Type B pancreatic cell (in vitro differentiated cells): ENCODE results near the gene NEDD9. TPM values are rescaled to one million over a fixed set of nuclear protein-coding genes. Genes with fewer than 3 reads are reported as not detected.
A peak's percentile ranks its signal among the peaks of the same experiment; 100 is the strongest.

Source experiments
- DNase-seq: peaks from one replicate; pipeline ENCODE4 v3.0.0; 2021; ENCODE audit warnings: mixed read lengths; ENCODE audit not compliant: unreplicated experiment; ENCODE audit errors: extremely low spot score
- H3K27ac Mint-ChIP-seq: 2 replicates; pipeline ENCODE4 v1.8.0; 2021; ENCODE audit warnings: mild to moderate bottlenecking, mixed read lengths
- H3K27me3 Mint-ChIP-seq: 2 replicates; pipeline ENCODE4 v1.8.0; 2021; ENCODE audit warnings: mixed read lengths
- H3K36me3 Mint-ChIP-seq: 2 replicates; pipeline ENCODE4 v1.8.0; 2021; ENCODE audit warnings: mixed read lengths
- H3K4me1 Mint-ChIP-seq: one replicate; pipeline ENCODE4 v1.8.0; 2021; ENCODE audit warnings: mixed read lengths; ENCODE audit not compliant: unreplicated experiment
- H3K4me3 Mint-ChIP-seq: 2 replicates; pipeline ENCODE4 v1.8.0; 2021; ENCODE audit warnings: mild to moderate bottlenecking, mixed read lengths
- H3K9me3 Mint-ChIP-seq: 2 replicates; pipeline ENCODE4 v1.8.0; 2021; ENCODE audit warnings: mixed read lengths
- total RNA-seq: library from RNA; stranded (reverse); gene quantifications from 2 replicates; pipeline ENCODE4 v1.2.1, GENCODE V29; 2021; ENCODE audit warnings: low replicate concordance
- TF ChIP-seq, protein P1 (sequence below): fragments of 200-600 bp; sonication (generic); conservative IDR thresholded peaks from 2 replicates; pipeline ENCODE4 v1.5.0; 2021; ENCODE audit warnings: antibody characterized with exemption, mild to moderate bottlenecking

NEDD9 gene
- total RNA-seq, 1 donor from 2014 or later = 21.3 TPM

- no peak for DNase-seq
- TF ChIP-seq, protein P1, sequence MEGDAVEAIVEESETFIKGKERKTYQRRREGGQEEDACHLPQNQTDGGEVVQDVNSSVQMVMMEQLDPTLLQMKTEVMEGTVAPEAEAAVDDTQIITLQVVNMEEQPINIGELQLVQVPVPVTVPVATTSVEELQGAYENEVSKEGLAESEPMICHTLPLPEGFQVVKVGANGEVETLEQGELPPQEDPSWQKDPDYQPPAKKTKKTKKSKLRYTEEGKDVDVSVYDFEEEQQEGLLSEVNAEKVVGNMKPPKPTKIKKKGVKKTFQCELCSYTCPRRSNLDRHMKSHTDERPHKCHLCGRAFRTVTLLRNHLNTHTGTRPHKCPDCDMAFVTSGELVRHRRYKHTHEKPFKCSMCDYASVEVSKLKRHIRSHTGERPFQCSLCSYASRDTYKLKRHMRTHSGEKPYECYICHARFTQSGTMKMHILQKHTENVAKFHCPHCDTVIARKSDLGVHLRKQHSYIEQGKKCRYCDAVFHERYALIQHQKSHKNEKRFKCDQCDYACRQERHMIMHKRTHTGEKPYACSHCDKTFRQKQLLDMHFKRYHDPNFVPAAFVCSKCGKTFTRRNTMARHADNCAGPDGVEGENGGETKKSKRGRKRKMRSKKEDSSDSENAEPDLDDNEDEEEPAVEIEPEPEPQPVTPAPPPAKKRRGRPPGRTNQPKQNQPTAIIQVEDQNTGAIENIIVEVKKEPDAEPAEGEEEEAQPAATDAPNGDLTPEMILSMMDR = no peak
- no peaks in the 10 kb centered on the region for H3K9me3 Mint-ChIP-seq
- no peaks in the 10 kb centered on the region for H3K27me3 Mint-ChIP-seq
- peak overlapping the region; percentile 98 for H3K27ac Mint-ChIP-seq
- peak overlapping the region; percentile 88 for H3K4me3 Mint-ChIP-seq
- peaks cover 10% of the 10 kb centered on the region for H3K36me3 Mint-ChIP-seq
- H3K4me1 Mint-ChIP-seq = peaks cover 59% of the 10 kb centered on the region
Measured at GRCh38 chr6:11231564-11232192, 790 bp downstream of the NEDD9 start.

DNA sequence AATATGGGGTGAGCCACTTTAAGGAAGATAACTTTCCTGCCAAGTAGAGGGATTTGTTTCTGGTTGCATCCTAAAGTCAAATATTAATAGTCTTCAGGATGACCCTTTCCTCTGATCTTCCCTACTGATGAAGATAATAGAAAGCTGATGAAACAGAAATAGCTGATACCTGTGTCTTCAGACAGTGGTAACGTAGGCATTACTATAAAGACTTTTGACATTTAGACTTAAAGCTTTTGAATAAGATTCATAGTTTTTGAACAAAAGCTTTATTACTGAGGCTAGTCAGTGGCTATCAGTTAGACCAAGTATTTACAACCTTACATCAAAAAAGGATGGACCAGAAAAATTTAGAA is 1.4 kb downstream of the NEDD9 start:
- no peak for DNase-seq
- Mint-ChIP-seq H3K9me3 (no peaks in the 10 kb centered on the region), H3K27ac (peak overlapping the region; percentile 98), H3K27me3 (no peaks in the 10 kb centered on the region), H3K4me1 (peaks cover 54% of the 10 kb centered on the region), H3K4me3 (peak overlapping the region; percentile 88), H3K36me3 (peaks cover 10% of the 10 kb centered on the region)
- TF ChIP-seq, protein P1 = no peak

- DNase-seq = no peak
- TF ChIP-seq, protein P1 = no peak
- Mint-ChIP-seq H3K27ac (peak overlapping the region; percentile 98), H3K4me1 (peaks cover 51% of the 10 kb centered on the region), H3K9me3 (no peaks in the 10 kb centered on the region), H3K4me3 (peak overlapping the region; percentile 88), H3K27me3 (no peaks in the 10 kb centered on the region), H3K36me3 (peaks cover 10% of the 10 kb centered on the region)
Measured at GRCh38 chr6:11230158-11231107, 2.0 kb downstream of the NEDD9 start.

GRCh38 chr6:11229655-11230046 is 2.8 kb downstream of the NEDD9 start:
- Mint-ChIP-seq H3K36me3 (peaks cover 16% of the 10 kb centered on the region), H3K27ac (peak overlapping the region; percentile 98), H3K4me3 (peak overlapping the region; percentile 88), H3K4me1 (peaks cover 56% of the 10 kb centered on the region), H3K9me3 (no peaks in the 10 kb centered on the region), H3K27me3 (no peaks in the 10 kb centered on the region)
- TF ChIP-seq, protein P1 = no peak
- DNase-seq = no peak

DNA sequence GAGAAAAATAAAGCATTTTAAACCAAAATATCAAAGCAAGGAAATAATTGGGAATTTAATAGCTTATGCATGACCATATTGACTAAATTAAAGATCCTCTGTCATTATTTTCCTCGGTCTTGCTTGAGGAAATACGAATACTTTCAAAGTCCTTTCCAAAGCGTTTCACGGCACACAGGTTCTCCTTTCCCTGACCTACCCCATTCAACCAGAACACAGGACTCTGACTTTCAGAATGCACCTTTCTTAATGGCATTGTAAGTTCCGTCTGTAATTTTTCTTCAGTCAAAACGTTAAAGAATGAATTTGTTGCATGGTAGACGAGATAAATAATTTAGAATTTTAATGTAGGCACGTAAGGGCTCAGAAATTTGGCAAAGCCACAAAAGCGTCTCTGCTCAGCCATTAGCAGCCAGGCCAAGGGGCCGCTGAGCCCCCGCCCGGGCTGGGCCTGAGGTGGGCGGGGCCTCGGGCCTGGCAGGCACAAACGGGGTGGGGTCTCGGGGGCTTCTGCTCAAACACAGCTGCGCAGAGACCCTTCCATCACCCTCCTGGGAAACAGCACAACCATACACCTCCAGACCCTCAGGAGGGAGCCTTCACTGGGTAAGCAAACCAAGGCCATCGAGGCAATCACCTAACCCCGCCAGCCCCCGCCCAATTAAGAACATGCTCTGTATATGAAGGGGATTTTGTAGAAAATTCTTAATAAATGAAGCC is 3.4 kb downstream of the NEDD9 start:
- H3K27ac Mint-ChIP-seq = peak overlapping the region; percentile 98
- peaks cover 58% of the 10 kb centered on the region for H3K4me1 Mint-ChIP-seq
- peaks cover 17% of the 10 kb centered on the region for H3K36me3 Mint-ChIP-seq
- H3K9me3 Mint-ChIP-seq = no peaks in the 10 kb centered on the region
- H3K27me3 Mint-ChIP-seq = no peaks in the 10 kb centered on the region
- no peak for DNase-seq
- H3K4me3 Mint-ChIP-seq = peak overlapping the region; percentile 88
- TF ChIP-seq, protein P1 = no peak
